Measurements from ENCODE around the gene ASXL1.

ASXL1 gene

GRCh38 chr20:32440758-32441078 is 82.6 kb downstream of the ASXL1 start:
- DNase-seq (ENCODE audit: low spot score): no peak

DNA sequence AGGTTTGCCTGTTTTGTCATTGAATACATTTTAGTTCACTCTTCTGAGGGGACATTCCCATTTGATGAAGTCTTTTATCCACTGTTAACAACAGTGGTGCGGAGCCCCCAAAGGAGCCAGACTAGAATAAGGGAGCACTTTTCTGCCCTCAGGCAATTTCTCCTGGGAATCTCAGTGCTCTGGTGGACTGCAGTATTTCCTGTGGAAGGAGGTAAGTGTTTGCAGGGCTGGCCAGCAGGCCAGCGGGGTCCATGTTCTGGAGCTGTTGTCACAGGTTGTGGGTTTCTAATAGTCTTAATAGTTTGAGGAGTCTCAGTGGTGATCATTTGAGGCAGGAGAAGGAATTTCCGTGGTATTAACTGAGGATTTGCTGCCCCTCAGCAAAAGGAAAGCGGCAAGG is 83.5 kb downstream of the ASXL1 start:
- DNase-seq (ENCODE audit: low spot score): no peak

DNA sequence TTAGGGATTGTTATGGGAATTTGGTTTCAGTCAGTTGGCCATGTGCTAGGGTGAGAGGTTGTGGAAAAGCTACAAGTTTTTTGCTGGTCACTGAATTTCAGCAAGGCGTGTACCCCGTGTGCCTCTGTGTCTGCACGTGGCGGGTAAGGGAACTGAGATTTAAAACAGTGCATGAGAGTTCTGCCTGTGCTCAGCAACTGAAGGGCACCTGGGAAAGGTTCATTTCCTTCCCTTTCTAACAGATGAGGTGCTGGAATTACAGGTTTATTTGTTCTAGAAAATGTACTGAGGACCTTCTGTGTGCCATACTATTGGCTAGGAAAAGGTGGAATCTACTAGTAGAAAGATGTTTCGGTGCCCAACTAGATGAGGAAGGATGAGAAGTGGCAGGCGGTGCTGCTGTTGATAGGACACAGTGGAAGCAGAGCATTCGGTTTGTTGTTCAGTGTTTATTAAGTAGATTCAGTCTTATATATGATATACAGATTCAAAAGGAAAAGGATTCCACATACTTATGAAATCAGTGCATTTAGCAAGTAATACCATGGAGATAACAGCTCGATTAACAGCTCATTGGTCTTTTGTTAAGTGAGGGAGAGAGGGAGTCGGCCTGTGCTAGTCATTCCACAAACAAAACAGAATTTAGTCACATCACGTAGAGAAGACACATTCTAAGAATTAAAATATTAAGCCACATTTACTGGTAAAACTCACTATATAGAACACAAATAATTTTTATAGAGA is 84.7 kb downstream of the ASXL1 start:
- no peak for DNase-seq (ENCODE audit: low spot score)

- no peak for DNase-seq (ENCODE audit: low spot score)
Observed at GRCh38 chr20:32443386-32443974, 85.3 kb downstream of the ASXL1 start.

- DNase-seq (ENCODE audit: low spot score): no peak
Observed at GRCh38 chr20:32444474-32445220, 86.5 kb downstream of the ASXL1 start.

GRCh38 chr20:32445539-32446273 is 87.6 kb downstream of the ASXL1 start:
- no peak for DNase-seq (ENCODE audit: low spot score)

- no peak for DNase-seq (ENCODE audit: low spot score)
Observed at GRCh38 chr20:32446301-32447100, 88.4 kb downstream of the ASXL1 start.

DNA sequence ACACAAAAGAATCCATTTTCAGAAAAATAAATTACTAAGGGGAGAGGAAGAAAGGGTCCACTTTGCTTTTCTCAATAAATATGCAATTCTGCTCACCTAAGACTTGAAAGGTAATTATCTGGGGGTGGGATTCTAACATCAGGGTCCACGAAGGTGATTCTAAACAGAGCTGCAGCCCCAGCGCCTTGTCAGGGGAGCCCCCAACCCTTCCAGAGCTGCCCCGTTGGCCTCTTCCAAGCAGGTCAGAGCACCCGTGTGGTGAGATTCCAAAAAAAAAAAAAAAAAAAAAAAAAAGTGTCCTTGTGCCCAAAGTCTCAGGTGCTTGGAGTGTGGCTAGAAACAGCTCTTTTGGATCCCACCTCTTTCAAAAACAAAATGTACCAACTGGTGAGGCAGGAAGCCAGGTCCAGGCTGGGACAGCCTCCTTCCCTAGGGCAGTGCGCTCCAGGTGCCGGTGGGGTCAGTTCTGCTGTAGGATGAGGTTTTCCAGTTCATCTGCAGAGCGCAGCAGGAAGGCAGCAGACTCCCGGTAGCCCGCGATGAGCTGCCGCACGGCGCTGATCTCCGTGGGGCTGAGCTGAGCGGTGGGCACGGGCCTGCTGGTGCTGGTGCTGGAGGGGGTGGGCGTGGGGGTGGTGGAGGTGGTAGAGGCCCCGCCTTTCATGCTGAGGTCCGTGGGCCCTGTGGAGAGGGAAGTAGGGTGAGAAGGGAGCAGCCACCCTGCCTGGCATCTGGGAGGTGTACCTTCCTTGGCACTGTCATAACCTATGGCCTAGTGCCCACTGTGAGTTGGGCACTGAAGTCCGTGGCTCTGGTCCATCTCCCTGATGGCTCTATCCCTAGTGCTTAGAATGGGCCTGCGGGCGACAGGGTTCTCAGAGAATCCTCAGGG is 89.3 kb downstream of the ASXL1 start:
- DNase-seq (ENCODE audit: low spot score): no peak

GRCh38 chr20:32448306-32449056 is 90.3 kb downstream of the ASXL1 start:
- DNase-seq (ENCODE audit: low spot score): no peak

GRCh38 chr20:32449057-32449889 is 91.1 kb downstream of the ASXL1 start:
- no peak for DNase-seq (ENCODE audit: low spot score)

DNA sequence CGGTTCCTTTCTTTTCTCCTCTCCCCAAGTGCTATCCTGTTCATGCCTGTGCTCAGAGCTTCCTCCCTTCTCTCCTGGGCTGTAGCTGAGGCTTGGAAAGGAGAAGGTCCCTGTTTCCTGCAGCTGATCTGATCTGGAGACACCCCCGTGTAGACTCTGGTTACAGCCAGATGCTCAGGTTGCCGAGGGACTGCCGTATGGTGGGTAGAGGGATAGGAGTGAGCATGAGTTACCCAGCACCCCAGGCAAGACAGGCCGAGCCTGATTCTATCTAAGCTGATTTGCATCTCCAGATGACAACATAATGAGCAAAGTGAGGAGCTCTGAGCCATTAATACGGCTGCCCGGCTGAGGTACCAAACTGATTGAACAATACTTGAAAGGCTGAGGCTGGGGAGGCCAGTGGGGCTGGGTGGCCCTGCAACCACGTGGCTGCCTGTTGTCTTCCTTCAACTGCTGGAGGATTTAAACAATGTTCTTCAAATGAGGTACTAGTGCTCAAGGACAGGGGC is 91.8 kb downstream of the ASXL1 start:
- no peak for DNase-seq (ENCODE audit: low spot score)

DNA sequence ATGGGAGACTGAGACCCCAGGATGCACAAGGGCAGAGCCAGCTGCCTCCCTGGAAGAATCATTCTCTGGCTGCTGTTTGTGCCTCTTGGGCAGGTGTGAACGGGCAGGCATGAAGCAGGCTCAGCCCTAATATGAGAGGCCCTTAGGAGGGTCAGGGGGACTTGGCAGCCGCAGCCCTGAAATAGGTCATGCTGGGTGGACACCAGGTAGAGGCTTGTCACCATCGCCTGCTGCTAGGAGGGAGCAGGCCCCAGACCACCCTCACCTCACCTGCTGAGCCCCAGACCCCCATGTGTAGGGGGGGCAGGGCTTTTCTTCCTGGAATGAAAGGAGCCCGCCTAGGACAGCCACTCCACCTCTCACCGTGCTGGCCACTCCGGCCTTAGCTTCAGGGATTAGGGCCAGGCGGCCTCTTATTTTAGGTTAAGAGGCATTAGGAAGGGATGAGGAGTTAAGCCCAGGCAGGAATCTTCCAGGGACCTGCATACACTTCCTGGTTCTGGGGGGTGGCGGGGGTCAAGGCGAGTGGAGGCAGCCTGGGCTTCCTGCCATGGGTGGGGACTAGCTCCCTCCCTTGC is 92.4 kb downstream of the ASXL1 start:
- no peak for DNase-seq (ENCODE audit: low spot score)

- DNase-seq (ENCODE audit: low spot score): no peak
Observed at GRCh38 chr20:32451340-32451681, 93.2 kb downstream of the ASXL1 start.

DNA sequence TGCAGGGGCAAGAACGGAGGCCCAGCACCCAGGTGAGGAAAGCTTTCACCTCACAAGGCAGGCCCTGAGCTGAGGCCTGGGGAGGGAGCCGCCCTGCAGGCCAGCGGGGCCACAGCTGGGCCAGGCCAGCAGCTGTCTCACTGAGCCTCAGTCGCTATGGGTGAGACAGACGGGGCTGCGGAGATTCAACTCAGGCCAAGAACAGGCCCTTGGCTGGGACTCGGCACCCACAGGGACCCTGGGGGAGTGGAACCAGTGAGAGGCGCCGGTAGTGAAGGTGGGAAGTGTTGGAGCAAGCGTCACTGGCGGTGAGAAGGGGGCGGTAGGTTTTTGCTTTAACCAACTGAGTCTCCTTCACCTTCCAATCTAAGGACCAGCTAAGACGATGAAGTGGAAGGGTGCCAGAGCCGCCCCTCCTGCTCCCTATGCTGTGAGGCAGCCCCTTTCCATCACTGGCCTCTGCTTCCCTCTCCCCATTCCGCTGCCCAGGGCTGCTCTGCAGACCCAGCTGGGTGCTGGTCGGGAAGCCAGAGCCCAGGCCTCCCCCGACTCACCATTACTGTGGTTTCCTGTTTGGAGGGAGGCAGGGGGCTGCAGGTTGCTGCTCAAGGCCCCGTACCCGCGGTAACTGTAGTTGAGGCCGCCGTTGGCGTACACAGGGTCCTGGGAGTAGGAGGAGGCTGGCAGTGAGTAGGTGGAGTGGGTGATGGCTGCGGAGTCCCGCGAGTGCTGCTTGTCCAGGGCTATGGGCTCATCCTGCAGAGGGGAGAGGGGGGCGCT is 93.7 kb downstream of the ASXL1 start:
- no peak for DNase-seq (ENCODE audit: low spot score)

- no peak for DNase-seq (ENCODE audit: low spot score)
Observed at GRCh38 chr20:32452776-32453466, 94.8 kb downstream of the ASXL1 start.

- no peak for DNase-seq (ENCODE audit: low spot score)
Observed at GRCh38 chr20:32453467-32454163, 95.5 kb downstream of the ASXL1 start.
